Measurements from ENCODE around the gene RASA4B. TPM values are rescaled to one million over a fixed set of nuclear protein-coding genes. Genes with fewer than 3 reads are reported as not detected.

RASA4B gene
- total RNA-seq, 3 donors from 2014 or later, result 8.0 to 30.8 (median 12.2) TPM

DNA sequence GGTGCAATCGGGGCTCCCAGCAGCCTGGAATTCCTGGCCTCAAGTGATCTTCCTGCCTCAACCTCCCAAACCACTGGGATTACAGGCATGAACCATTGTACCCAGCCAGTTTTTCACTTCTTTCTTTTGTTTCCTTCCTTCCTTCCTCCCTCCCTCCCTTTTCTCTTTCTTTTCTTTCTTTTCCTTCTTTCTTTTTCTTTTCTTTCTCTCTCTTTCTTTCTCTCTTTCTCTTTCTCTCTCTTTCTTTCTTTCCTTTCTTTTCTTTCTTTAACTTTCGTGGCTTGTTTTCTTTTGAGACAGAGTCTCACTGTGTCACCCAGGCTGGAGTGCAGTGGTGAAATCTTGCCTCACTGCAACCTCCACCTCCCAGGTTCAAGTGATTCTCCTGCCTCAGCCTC, 71.9 kb downstream of the RASA4B start:
- Histone ChIP-seq H3K4me1 (ENCODE audit: low read depth) (no peaks in the 10 kb centered on the region), H3K36me3 (ENCODE audit: low read depth) (no peaks in the 10 kb centered on the region), H3K4me3 (no peak overlapping the region), H3K9me3 (no peaks in the 10 kb centered on the region)
- TF ChIP-seq, protein P1, sequence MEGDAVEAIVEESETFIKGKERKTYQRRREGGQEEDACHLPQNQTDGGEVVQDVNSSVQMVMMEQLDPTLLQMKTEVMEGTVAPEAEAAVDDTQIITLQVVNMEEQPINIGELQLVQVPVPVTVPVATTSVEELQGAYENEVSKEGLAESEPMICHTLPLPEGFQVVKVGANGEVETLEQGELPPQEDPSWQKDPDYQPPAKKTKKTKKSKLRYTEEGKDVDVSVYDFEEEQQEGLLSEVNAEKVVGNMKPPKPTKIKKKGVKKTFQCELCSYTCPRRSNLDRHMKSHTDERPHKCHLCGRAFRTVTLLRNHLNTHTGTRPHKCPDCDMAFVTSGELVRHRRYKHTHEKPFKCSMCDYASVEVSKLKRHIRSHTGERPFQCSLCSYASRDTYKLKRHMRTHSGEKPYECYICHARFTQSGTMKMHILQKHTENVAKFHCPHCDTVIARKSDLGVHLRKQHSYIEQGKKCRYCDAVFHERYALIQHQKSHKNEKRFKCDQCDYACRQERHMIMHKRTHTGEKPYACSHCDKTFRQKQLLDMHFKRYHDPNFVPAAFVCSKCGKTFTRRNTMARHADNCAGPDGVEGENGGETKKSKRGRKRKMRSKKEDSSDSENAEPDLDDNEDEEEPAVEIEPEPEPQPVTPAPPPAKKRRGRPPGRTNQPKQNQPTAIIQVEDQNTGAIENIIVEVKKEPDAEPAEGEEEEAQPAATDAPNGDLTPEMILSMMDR (IDR thresholded peaks at IDR 0.05), result no peak
- no peak for DNase-seq
- intact Hi-C loops (cut with DNase I, micrococcal nuclease), result no loop called here
- ATAC-seq, result no peak

DNA sequence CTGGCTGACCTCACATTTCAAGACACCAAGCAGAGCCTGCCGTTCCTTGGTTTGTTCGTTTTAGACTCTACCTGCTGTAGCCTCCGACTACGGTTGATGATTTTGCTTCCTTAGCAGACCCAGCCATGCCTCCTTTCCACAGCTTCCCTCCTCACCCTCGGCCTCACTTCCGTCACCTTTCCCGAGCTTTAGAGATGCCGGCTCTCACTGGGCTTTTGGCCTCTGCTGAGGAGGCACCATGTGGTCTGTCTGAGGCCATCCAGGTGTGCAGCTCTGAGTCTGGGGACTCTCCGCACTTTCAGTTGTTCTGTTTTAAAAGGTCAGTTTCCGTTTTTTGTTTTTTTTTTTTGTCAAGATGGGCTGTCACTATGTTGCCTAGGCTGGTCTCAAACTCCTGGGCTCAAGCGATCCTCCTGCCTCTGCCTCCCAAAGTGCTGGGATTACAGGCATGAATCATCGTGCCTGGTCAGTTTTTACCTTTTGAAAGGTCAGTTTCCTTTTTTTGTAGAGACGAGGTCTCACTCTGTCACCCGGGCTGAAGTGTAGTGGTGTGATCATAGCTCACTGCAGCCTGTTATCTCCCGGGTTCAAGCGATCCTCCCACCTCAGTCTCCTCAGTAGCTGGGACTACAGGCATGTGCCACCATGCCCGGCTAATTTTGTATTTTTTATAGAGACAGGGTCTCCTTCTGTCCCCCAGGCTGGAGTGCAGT, 72.5 kb downstream of the RASA4B start:
- TF ChIP-seq, protein P1 (IDR thresholded peaks at IDR 0.05), result no peak
- H3K4me1 ChIP-seq (ENCODE audit: low read depth), result no peaks in the 10 kb centered on the region
- H3K9me3 ChIP-seq, result no peaks in the 10 kb centered on the region
- no peak for DNase-seq
- H3K36me3 ChIP-seq (ENCODE audit: low read depth), result no peaks in the 10 kb centered on the region
- intact Hi-C loops (cut with DNase I, micrococcal nuclease), result no loop called here
- no peak overlapping the region for H3K4me3 ChIP-seq
- peak; percentile 33 for ATAC-seq

DNA sequence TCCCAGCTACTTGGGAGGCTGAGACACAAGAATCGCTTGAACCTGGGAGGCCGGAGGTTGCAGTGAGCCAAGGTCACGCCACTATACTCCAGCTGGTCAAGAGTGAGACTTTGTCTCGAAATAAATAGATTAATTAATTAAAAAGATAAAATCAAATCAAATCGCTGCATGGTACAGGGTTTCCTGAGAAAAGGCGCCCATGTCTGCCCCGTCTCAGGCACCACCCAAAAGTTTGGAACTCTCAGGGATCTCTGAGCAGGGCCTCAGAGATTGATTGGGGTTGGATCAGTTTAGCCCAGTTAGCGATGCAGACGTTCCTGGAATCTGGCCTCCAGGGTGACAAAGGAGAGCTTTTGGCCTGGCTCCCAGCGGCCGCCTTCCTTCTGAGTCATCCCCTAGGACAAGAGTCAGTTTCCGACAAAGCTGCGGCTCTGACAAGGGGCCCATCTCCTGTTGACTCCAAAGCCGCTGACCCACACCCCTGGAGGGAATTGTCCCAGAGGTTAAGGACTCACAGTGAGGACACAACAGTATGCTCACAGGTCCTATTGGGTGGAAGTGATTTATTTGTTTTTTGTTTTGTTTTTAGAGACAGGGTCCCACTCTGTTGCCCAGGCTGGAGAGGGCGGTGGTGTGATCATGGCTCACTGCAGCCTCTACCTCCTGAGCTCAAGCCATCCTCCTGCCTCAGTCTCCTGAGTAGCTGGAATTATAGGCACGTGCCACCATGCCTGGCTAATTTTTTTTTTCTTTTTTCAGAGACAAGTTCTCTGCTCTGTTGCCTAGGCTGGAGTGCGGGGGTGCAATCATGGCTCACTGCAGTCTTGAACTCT, 77.4 kb downstream of the RASA4B start:
- intact Hi-C loops (cut with DNase I, micrococcal nuclease), result no loop called here
- no peak overlapping the region for H3K4me3 ChIP-seq
- no peaks in the 10 kb centered on the region for H3K36me3 ChIP-seq (ENCODE audit: low read depth)
- TF ChIP-seq, protein P1 (IDR thresholded peaks at IDR 0.05), result no peak
- DNase-seq (no peak), ATAC-seq (peak; percentile 14)
- no peaks in the 10 kb centered on the region for H3K4me1 ChIP-seq (ENCODE audit: low read depth)
- H3K9me3 ChIP-seq, result no peaks in the 10 kb centered on the region

DNA sequence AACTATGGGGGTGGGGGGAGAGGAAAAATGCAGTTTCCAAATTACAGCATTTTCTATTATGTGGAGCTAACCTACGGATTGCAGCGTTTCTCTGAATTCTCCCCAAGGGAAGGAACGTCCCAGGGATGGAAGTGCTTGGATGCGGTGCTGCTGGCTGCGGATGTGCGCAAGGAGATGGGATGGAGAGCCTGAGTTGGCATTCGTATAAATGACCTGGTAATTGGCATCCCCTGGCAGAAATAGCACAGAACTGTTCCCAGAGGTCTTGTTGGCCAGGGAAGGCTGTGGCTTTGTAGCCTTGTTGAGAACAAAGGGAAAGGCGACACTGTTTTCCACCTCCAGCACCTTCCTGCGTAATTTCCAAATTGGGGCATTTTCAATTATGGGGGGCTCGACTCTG, 81.5 kb downstream of the RASA4B start:
- H3K36me3 ChIP-seq (ENCODE audit: low read depth), result no peaks in the 10 kb centered on the region
- H3K4me1 ChIP-seq (ENCODE audit: low read depth), result peaks cover 17% of the 10 kb centered on the region
- ATAC-seq, result no peak
- intact Hi-C loops (cut with DNase I, micrococcal nuclease), result no loop called here
- TF ChIP-seq, protein P1 (IDR thresholded peaks at IDR 0.05), result no peak
- H3K9me3 ChIP-seq, result no peaks in the 10 kb centered on the region
- no peak for DNase-seq
- H3K4me3 ChIP-seq, result no peak overlapping the region

DNA sequence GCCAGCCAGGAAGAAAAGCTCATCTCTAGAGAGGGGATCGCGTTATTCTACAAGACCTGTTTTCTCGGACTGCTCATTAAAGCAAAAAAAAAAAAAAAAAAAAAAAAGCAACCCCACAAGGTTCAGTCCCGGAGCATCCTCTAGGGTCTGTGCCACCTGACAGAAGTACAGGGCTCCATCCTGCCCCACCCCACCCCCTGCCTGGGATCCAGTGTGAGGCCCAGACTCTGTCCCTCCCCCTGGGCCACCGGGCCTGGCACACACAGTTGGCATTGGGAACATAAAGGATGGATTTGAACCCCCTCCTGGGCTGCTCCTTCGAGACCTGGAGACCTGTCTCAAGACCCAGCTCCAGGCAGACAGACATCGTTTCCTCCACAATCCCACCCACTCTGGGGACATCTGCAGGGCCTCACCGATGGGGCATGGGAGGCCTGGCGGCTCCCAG, 83.5 kb downstream of the RASA4B start:
- no peaks in the 10 kb centered on the region for H3K9me3 ChIP-seq
- peaks cover 18% of the 10 kb centered on the region for H3K4me1 ChIP-seq (ENCODE audit: low read depth)
- TF ChIP-seq, protein P1 (IDR thresholded peaks at IDR 0.05), result no peak
- peak overlapping the region; percentile 25 for H3K4me3 ChIP-seq
- intact Hi-C loops (cut with DNase I, micrococcal nuclease), result no loop called here
- ATAC-seq (peak; percentile 18), DNase-seq (no peak)
- H3K36me3 ChIP-seq (ENCODE audit: low read depth), result no peaks in the 10 kb centered on the region
